H1 (cell line): ENCODE data around the gene RBM6.

ENCODE experiments used
- CTCF ChIP-seq, 3 experiments: IDR thresholded peaks; 1 replicate in 2 of 3; 2 replicates in 1 of 3; pipeline versions ENCODE4 v1.5.1 to v1.6.1; 2011; ENCODE audit warnings: low read length in 3 of 3, mild to moderate bottlenecking in 3 of 3, inconsistent platforms in 2 of 3, low read depth in 1 of 3, moderate library complexity in 1 of 3; ENCODE audit not compliant: insufficient read depth in 1 of 3; ENCODE audit errors: control extremely low read depth in 1 of 3
- GABPA ChIP-seq: IDR thresholded peaks from 2 replicates; pipeline ENCODE4 v1.6.1; 2011; ENCODE audit warnings: mild to moderate bottlenecking, low read length, moderate library complexity, borderline replicate concordance; ENCODE audit not compliant: insufficient read depth
- POLR2A ChIP-seq, 2 experiments: IDR thresholded peaks; 1 replicate in 1 of 2; 2 replicates in 1 of 2; pipeline ENCODE4 v1.6.1; 2011; ENCODE audit warnings: low read depth in 2 of 2, low read length in 2 of 2, mild to moderate bottlenecking in 2 of 2; ENCODE audit errors: control extremely low read depth in 1 of 2
- POLR2AphosphoS5 ChIP-seq: IDR thresholded peaks from 2 replicates; pipeline ENCODE4 v1.6.1; 2011; ENCODE audit warnings: low read depth, low read length
- YY1 ChIP-seq: IDR thresholded peaks from 2 replicates; pipeline ENCODE4 v1.6.1; 2011; ENCODE audit warnings: low read depth, mild to moderate bottlenecking, low read length
- TF ChIP-seq, protein P1 (sequence below): IDR thresholded peaks from 2 replicates; pipeline ENCODE4 v1.6.1; 2011; ENCODE audit warnings: low read length, improper control_type of control experiment

GRCh38 chr3:50102558-50102957 lies 162.6 kb downstream of the RBM6 start:
- TF ChIP-seq POLR2A (IDR thresholded peaks at IDR 0.05; ENCODE audit: control extremely low read depth in 1 of 2, low read depth in 2 of 2, low read length in 2 of 2) (no peak), GABPA (no peak), CTCF (IDR thresholded peaks at IDR 0.05; ENCODE audit: control extremely low read depth in 1 of 3, insufficient read depth in 1 of 3, low read depth in 1 of 3, low read length in 3 of 3) (no peak), YY1 (no peak), POLR2AphosphoS5 (no peak)
- TF ChIP-seq, protein P1, sequence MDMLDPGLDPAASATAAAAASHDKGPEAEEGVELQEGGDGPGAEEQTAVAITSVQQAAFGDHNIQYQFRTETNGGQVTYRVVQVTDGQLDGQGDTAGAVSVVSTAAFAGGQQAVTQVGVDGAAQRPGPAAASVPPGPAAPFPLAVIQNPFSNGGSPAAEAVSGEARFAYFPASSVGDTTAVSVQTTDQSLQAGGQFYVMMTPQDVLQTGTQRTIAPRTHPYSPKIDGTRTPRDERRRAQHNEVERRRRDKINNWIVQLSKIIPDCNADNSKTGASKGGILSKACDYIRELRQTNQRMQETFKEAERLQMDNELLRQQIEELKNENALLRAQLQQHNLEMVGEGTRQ: no peak
